Measurements from ENCODE around the gene KCNMA1. TPM values are rescaled to one million over a fixed set of nuclear protein-coding genes. Genes with fewer than 3 reads are reported as not detected.

Gene KCNMA1
- total RNA-seq, 3 donors from 2014 or later = 13.6 to 37.8 (median 15.1) TPM

GRCh38 chr10:77021966-77022490 is 615.6 kb downstream of the KCNMA1 start:
- DNase-seq (ENCODE audit: low spot score in 2 of 2) = no peak
- H3K27me3 ChIP-seq = no peaks in the 10 kb centered on the region
- no peaks in the 10 kb centered on the region for H3K36me3 ChIP-seq
- H3K4me3 ChIP-seq = no peak overlapping the region
- no peak overlapping the region for H3K27ac ChIP-seq
- intact Hi-C loops (cut with DNase I; ENCODE audit: low total_unique reads) = no loop called here
- no peaks in the 10 kb centered on the region for H3K4me1 ChIP-seq
- no peaks in the 10 kb centered on the region for H3K9me3 ChIP-seq
- TF ChIP-seq CTCF (IDR thresholded peaks at IDR 0.05) (no peak), POLR2AphosphoS5 (IDR thresholded peaks at IDR 0.05) (no peak), POLR2A (IDR thresholded peaks at IDR 0.05) (no peak)

GRCh38 chr10:77020426-77021040 is 617.1 kb downstream of the KCNMA1 start:
- no peak for DNase-seq (ENCODE audit: low spot score in 2 of 2)
- H3K27ac ChIP-seq = no peak overlapping the region
- no peaks in the 10 kb centered on the region for H3K9me3 ChIP-seq
- H3K27me3 ChIP-seq = no peaks in the 10 kb centered on the region
- H3K36me3 ChIP-seq = no peaks in the 10 kb centered on the region
- H3K4me1 ChIP-seq = no peaks in the 10 kb centered on the region
- no peak for TF ChIP-seq POLR2A (IDR thresholded peaks at IDR 0.05)
- TF ChIP-seq CTCF (IDR thresholded peaks at IDR 0.05) = no peak
- no peak overlapping the region for H3K4me3 ChIP-seq
- intact Hi-C loops (cut with DNase I; ENCODE audit: low total_unique reads) = no loop called here

- Histone ChIP-seq H3K9me3 (no peaks in the 10 kb centered on the region), H3K4me1 (no peaks in the 10 kb centered on the region), H3K27ac (no peak overlapping the region), H3K4me3 (no peak overlapping the region), H3K36me3 (no peaks in the 10 kb centered on the region), H3K27me3 (no peaks in the 10 kb centered on the region)
- no peak for DNase-seq (ENCODE audit: low spot score in 2 of 2)
- TF ChIP-seq CTCF (IDR thresholded peaks at IDR 0.05) = no peak
- intact Hi-C loops (cut with DNase I; ENCODE audit: low total_unique reads) = no loop called here
Observed at GRCh38 chr10:77016855-77017254, 620.8 kb downstream of the KCNMA1 start.

GRCh38 chr10:77016278-77016815 is 621.3 kb downstream of the KCNMA1 start:
- Histone ChIP-seq H3K36me3 (no peaks in the 10 kb centered on the region), H3K27ac (no peak overlapping the region), H3K27me3 (no peaks in the 10 kb centered on the region), H3K9me3 (no peaks in the 10 kb centered on the region), H3K4me1 (no peaks in the 10 kb centered on the region), H3K4me3 (no peak overlapping the region)
- TF ChIP-seq POLR2AphosphoS5 (IDR thresholded peaks at IDR 0.05) = no peak
- no peak for TF ChIP-seq POLR2A (IDR thresholded peaks at IDR 0.05)
- no peak for TF ChIP-seq CTCF (IDR thresholded peaks at IDR 0.05)
- no peak for DNase-seq (ENCODE audit: low spot score in 2 of 2)
- intact Hi-C loops (cut with DNase I; ENCODE audit: low total_unique reads) = no loop called here

DNA sequence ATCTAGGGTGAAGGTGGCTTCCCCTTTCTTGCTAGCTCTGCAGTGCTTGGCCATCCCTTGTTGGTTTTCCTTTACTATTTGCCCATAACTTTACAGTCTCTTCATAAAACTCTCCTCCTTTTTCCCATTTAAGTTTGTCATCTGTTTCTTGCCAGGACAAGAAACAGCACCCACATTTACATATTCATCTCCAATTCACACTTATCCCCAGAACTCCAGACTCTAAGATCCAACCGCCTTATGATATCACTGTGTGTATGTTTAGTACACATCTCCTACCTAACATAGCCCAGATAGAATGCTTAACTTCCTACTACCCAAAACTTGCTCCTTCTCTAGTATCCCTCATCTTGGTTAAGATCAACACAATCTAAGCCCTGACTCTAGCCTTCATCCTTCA is 622.2 kb downstream of the KCNMA1 start:
- no peak overlapping the region for H3K4me3 ChIP-seq
- TF ChIP-seq POLR2A (IDR thresholded peaks at IDR 0.05) (no peak), POLR2AphosphoS5 (IDR thresholded peaks at IDR 0.05) (no peak), CTCF (IDR thresholded peaks at IDR 0.05) (no peak)
- no peaks in the 10 kb centered on the region for H3K9me3 ChIP-seq
- H3K4me1 ChIP-seq = no peaks in the 10 kb centered on the region
- no peak overlapping the region for H3K27ac ChIP-seq
- no peaks in the 10 kb centered on the region for H3K36me3 ChIP-seq
- no peak for DNase-seq (ENCODE audit: low spot score in 2 of 2)
- no peaks in the 10 kb centered on the region for H3K27me3 ChIP-seq
- intact Hi-C loops (cut with DNase I; ENCODE audit: low total_unique reads) = no loop called here
